K562 (cell line): Measurements from ENCODE around the gene RAD50. TPM values are rescaled to one million over a fixed set of nuclear protein-coding genes. Genes with fewer than 3 reads are reported as not detected.

Source experiments
- ATAC-seq: fragments of 200-7000 bp; cut with Tn5 transposase; 3 replicates; pipeline ENCODE4 v1.9.1; 2020; ENCODE audit warnings: moderate library complexity
- BruUV-seq: library from RNA; stranded (reverse); fragments of 400-500 nt; replicated peaks from 2 replicates; lab custom pipeline; 2021; lab: Mats Ljungman, UMichigan
- CTCF ChIA-PET: fragments of 300-600 bp; formaldehyde crosslinking; extraction: SDS; loops from one replicate; lab custom pipeline; 2021; ENCODE audit warnings: low intra/inter-chr PET ratio; lab: Yijun Ruan, JAX
- POLR2A ChIA-PET: fragments of 300-600, 350-650 bp; sonication (Branson Sonifier 250); formaldehyde crosslinking; extraction: SDS; loops from one replicate; lab custom pipeline; 2021; ENCODE audit warnings: antibody characterized with exemption, inconsistent platforms; lab: Yijun Ruan, JAX
- DNase-seq, 4 experiments: peaks; one replicate each; pipeline versions ENCODE4 v3.0.0 to v3.0.0-alpha.2; 2011 to 2018; ENCODE audit warnings: low spot score in 3 of 4, mixed read lengths in 3 of 4; ENCODE audit errors: extremely low read depth in 1 of 4
- FAIRE-seq: peaks from 2 replicates; lab custom pipeline; 2011; peaks lifted over from hg19 to GRCh38; lab: Jason Lieb, UNC
- H2AFZ ChIP-seq: 2 replicates; pipeline ENCODE4 v1.6.0; 2011; ENCODE audit warnings: low read depth, low read length, control low read depth, inconsistent platforms
- H3K27ac ChIP-seq: fragments of 200-600 bp; 3 replicates; pipeline ENCODE4 v1.8.0; 2011; ENCODE audit warnings: low read depth, mild to moderate bottlenecking, control low read depth, inconsistent platforms, low read length, moderate library complexity, mixed read lengths; ENCODE audit errors: extremely low read depth
- H3K27me3 ChIP-seq, 2 experiments: fragments of 300-600 bp in 1 of 2; 2 replicates in 1 of 2; 3 replicates in 1 of 2; pipeline versions ENCODE4 v1.6.0 to v1.8.0; 2011; ENCODE audit warnings: inconsistent platforms in 2 of 2, low read length in 2 of 2, mild to moderate bottlenecking in 1 of 2, mixed read lengths in 1 of 2, moderate library complexity in 1 of 2; ENCODE audit not compliant: control insufficient read depth in 2 of 2, insufficient read depth in 2 of 2
- H3K36me3 ChIP-seq: fragments of 300-600 bp; 3 replicates; pipeline ENCODE4 v1.8.0; 2011; ENCODE audit warnings: mild to moderate bottlenecking, low read length, inconsistent platforms; ENCODE audit not compliant: control insufficient read depth, insufficient read depth
- H3K4me1 ChIP-seq, 2 experiments: fragments of 200-600 bp in 1 of 2; replicated peaks in 1 of 2; 2 replicates in 1 of 2; 3 replicates in 1 of 2; pipeline versions ENCODE4 v1.5.1 to v1.8.0; 2011; ENCODE audit warnings: inconsistent platforms in 2 of 2, low read length in 2 of 2, mild to moderate bottlenecking in 1 of 2, mixed read lengths in 1 of 2, moderate library complexity in 1 of 2; ENCODE audit not compliant: control insufficient read depth in 2 of 2, insufficient read depth in 2 of 2
- H3K4me2 ChIP-seq: 2 replicates; pipeline ENCODE4 v1.6.1; 2011; ENCODE audit warnings: low read length, control low read depth, inconsistent platforms, mixed read lengths; ENCODE audit not compliant: insufficient read depth
- H3K4me3 ChIP-seq: fragments of 200-600 bp; sonication (generic), shearing (Covaris generic); 2 replicates; pipeline ENCODE4 v1.5.1; 2016; ENCODE audit warnings: control low read depth, inconsistent platforms
- H3K79me2 ChIP-seq: fragments of 200-600 bp; 3 replicates; pipeline ENCODE4 v1.8.0; 2011; ENCODE audit warnings: low read length, inconsistent platforms; ENCODE audit not compliant: control insufficient read depth, insufficient read depth
- H3K9ac ChIP-seq, 2 experiments: 2 replicates each; pipeline versions ENCODE4 v1.6.0 to v1.6.1; 2011; ENCODE audit warnings: low read depth in 2 of 2, low read length in 2 of 2, control low read depth in 1 of 2, inconsistent platforms in 1 of 2, mild to moderate bottlenecking in 1 of 2, mixed read lengths in 1 of 2; ENCODE audit not compliant: insufficient read depth in 1 of 2
- H3K9me1 ChIP-seq: one replicate; pipeline ENCODE4 v1.6.0; 2011; ENCODE audit warnings: inconsistent platforms, mild to moderate bottlenecking, low read length, moderate library complexity; ENCODE audit not compliant: control insufficient read depth, insufficient read depth
- H3K9me3 ChIP-seq: replicated peaks from 2 replicates; pipeline ENCODE4 v1.5.1; 2011; ENCODE audit warnings: low read depth, low read length, inconsistent platforms; ENCODE audit not compliant: control insufficient read depth, insufficient read depth
- H4K20me1 ChIP-seq: replicated peaks from 2 replicates; pipeline ENCODE4 v1.6.1; 2011; ENCODE audit warnings: low read length, inconsistent platforms, mixed read lengths; ENCODE audit not compliant: control insufficient read depth, insufficient read depth
- HDAC8 ChIP-seq: fragments of 450-650 bp; IDR thresholded peaks from 2 replicates; pipeline ENCODE4 v1.6.1; 2016; ENCODE audit warnings: mild to moderate bottlenecking, missing genetic modification characterization, moderate library complexity, missing compliant biosample characterization
- HMGN3 ChIP-seq: IDR thresholded peaks from 2 replicates; pipeline ENCODE4 v1.6.1; 2011; ENCODE audit warnings: borderline replicate concordance, low read depth, mild to moderate bottlenecking, mixed read lengths, low read length; ENCODE audit not compliant: insufficient read length; ENCODE audit errors: extremely low read depth
- NCOA1 ChIP-seq: fragments of 450-650 bp; IDR thresholded peaks from 2 replicates; pipeline ENCODE4 v1.6.1; 2016; ENCODE audit warnings: low read depth
- PTTG1 ChIP-seq: fragments of 450-650 bp; IDR thresholded peaks from 2 replicates; pipeline ENCODE4 v1.6.1; 2016; ENCODE audit warnings: low read depth, mild to moderate bottlenecking, missing genetic modification characterization, missing compliant biosample characterization
- XRCC5 ChIP-seq: fragments of 200-400 bp; formaldehyde crosslinking; IDR thresholded peaks from 2 replicates; pipeline ENCODE4 v1.6.1; 2017; ENCODE audit warnings: low read depth, mild to moderate bottlenecking, low read length
- ZNF3 ChIP-seq: fragments of 250-450 bp; sonication (Bioruptor Pico); IDR thresholded peaks from 2 replicates; pipeline ENCODE4 v1.5.0; 2021; ENCODE audit warnings: mild to moderate bottlenecking, moderate library complexity
- ZNF324 ChIP-seq: fragments of 250-450 bp; sonication (Bioruptor Pico); IDR thresholded peaks from 2 replicates; pipeline ENCODE4 v1.4.0; 2020; ENCODE audit warnings: mild to moderate bottlenecking
- WGBS: fragments of 100-300 bp; shearing (Covaris generic); methylation state at CpG from one replicate; pipeline ENCODE4 v1.1.6; 2016; ENCODE audit warnings: low coverage, mixed read lengths; ENCODE audit not compliant: insufficient coverage; ENCODE audit errors: missing lambda C conversion rate; 5-methylcytosine and 5-hydroxymethylcytosine counted together
- in situ Hi-C: fragments of 300-500 bp; cut with MboI; formaldehyde crosslinking; loops from 4 replicates; pipeline ENCODE4 v1.15.0; 2018; ENCODE audit warnings: inconsistent platforms, mixed read lengths
- intact Hi-C: fragments of 100-400 bp; cut with micrococcal nuclease; formaldehyde crosslinking; loops from 2 replicates; pipeline ENCODE4 v1.14.2; 2022
- polyA plus RNA-seq, 8 experiments: library from polyadenylated mRNA; depleted of rRNA in 4 of 8; stranded (reverse) in 5 of 8; unstranded in 3 of 8; fragments of >200 nt; fragmentation: Nextera tagmentation in 2 of 8; fragmentation: Illumina TruSeq in 1 of 8; extraction: Ambion mirVana in 2 of 8; extraction: Trizol in 1 of 8; gene quantifications; 2 replicates each; pipeline versions ENCODE4 v1.2.1 to v1.2.3, GENCODE V29; 2011 to 2014; ENCODE audit warnings: inconsistent platforms in 1 of 8, missing spikeins in 1 of 8
- total RNA-seq, 7 experiments: library from RNA; depleted of rRNA in 6 of 7; stranded (reverse); fragments of >200 nt in 6 of 7; fragmentation: Illumina TruSeq in 2 of 7; extraction: Trizol in 2 of 7; gene quantifications; 2 replicates each; pipeline versions ENCODE4 v1.2.1 to v1.2.3, GENCODE V29; 2011 to 2021; ENCODE audit warnings: low replicate concordance in 1 of 7
- TF ChIP-seq, protein P1 (sequence below): fragments of 250-450 bp; sonication (Bioruptor Pico); IDR thresholded peaks from 2 replicates; pipeline ENCODE4 v1.5.0; 2020; ENCODE audit warnings: mild to moderate bottlenecking

The RAD50 gene
- total and polyA plus RNA-seq, 9 of the 15 experiments (the other 6 are each of a cell fraction or from before 2014, with no cell fraction given): 15.3 to 74.2 (median 44.1) TPM

DNA sequence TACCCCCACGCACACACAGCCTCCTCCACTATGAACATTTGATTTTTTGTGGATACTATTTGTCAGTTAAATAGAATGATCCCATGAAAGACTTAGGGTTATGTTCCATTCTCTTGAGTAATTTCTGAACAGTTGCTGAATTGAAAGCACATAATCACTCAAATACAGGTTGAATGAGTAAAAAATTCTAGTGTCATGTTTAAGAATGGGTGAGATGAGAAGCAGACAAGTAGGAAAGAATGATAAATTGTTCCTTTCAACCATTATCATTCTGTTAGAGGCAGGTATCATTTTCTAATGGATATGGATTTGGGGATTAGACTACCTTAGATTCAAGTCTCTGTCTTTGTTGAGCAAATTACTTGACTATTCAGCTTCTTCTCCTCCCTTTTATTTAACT is 19.3 kb downstream of the RAD50 start:
- peaks cover 62% of the 10 kb centered on the region for H3K36me3 ChIP-seq
- H3K4me2 ChIP-seq: no peak overlapping the region
- ATAC-seq (no peak), DNase-seq (no peak)
- no peak overlapping the region for H3K4me3 ChIP-seq
- H4K20me1 ChIP-seq: no peaks in the 10 kb centered on the region
- no peaks in the 10 kb centered on the region for H3K4me1 ChIP-seq
- no peak overlapping the region for H3K9ac ChIP-seq
- no peak for TF ChIP-seq NCOA1
- TF ChIP-seq HMGN3: no peak
- no peak for TF ChIP-seq ZNF3 (CRISPR knock-in tag)
- TF ChIP-seq ZNF324 (CRISPR knock-in tag): no peak
- TF ChIP-seq, protein P1, sequence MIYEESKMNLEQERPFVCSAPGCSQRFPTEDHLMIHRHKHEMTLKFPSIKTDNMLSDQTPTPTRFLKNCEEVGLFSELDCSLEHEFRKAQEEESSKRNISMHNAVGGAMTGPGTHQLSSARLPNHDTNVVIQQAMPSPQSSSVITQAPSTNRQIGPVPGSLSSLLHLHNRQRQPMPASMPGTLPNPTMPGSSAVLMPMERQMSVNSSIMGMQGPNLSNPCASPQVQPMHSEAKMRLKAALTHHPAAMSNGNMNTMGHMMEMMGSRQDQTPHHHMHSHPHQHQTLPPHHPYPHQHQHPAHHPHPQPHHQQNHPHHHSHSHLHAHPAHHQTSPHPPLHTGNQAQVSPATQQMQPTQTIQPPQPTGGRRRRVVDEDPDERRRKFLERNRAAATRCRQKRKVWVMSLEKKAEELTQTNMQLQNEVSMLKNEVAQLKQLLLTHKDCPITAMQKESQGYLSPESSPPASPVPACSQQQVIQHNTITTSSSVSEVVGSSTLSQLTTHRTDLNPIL (CRISPR knock-in tag): no peak
- no peak for TF ChIP-seq HDAC8 (tag)
- TF ChIP-seq XRCC5: no peak
- no peak for TF ChIP-seq PTTG1 (tag)
- TF ChIP-seq, all 486 proteins: peak for 0
- H3K9me1 ChIP-seq: no peaks in the 10 kb centered on the region
- POLR2A ChIA-PET: no interaction called here
- H3K27ac ChIP-seq: no peak overlapping the region
- no peaks in the 10 kb centered on the region for H3K9me3 ChIP-seq
- in situ Hi-C loops: no loop called here
- WGBS: 94% methylated on average over 1 of the region's 1 CpG
- CTCF ChIA-PET: no interaction called here
- intact Hi-C loops: no loop called here
- peaks cover 8% of the 10 kb centered on the region; the same call in 2 of the 3 replicates for H3K79me2 ChIP-seq
- no peak for FAIRE-seq
- no TSS peak for BruUV-seq
- H3K27me3 ChIP-seq: no peaks in the 10 kb centered on the region
- H2AFZ ChIP-seq: no peak overlapping the region
